Peyer's patch (tissue), 4 donors: ENCODE results near the gene LCE2C.

ENCODE experiments used
- POLR2A ChIP-seq, 2 donors: fragments of 450-650 bp; IDR thresholded peaks; one replicate each; pipeline ENCODE4 v1.5.1; 2017; ENCODE audit warnings: antibody characterized with exemption in 2 of 2, mild to moderate bottlenecking in 2 of 2, moderate library complexity in 2 of 2
- TF ChIP-seq, protein P1 (sequence below), 6 experiments: fragments of 450-650 bp in 4 of 6; fragments of 200-600 bp in 2 of 6; sonication (generic) in 1 of 6; IDR thresholded peaks; one replicate each; pipeline ENCODE4 v1.5.1; 2017 to 2019; ENCODE audit warnings: antibody characterized with exemption in 6 of 6, mild to moderate bottlenecking in 3 of 6, moderate library complexity in 1 of 6

DNA sequence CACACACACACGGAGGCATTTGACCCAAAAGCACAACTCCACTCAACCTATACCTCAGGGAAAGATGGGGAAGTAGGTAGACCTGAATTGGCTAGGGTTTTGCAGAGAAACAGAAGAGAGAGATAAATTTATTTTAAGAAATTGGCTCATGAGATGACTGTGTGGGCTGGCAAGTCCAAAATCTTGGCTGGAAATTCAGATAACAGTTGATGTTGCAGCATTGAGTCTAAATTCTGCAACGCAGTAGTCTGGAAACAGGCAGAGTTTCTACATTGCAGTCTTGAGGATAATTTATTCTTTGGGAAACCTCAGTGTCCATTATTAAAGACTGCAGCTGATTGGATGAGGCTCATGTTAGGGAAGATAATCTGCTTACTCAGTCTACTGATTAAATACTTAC lies 6.5 kb downstream of the LCE2C start:
- TF ChIP-seq, protein P1, sequence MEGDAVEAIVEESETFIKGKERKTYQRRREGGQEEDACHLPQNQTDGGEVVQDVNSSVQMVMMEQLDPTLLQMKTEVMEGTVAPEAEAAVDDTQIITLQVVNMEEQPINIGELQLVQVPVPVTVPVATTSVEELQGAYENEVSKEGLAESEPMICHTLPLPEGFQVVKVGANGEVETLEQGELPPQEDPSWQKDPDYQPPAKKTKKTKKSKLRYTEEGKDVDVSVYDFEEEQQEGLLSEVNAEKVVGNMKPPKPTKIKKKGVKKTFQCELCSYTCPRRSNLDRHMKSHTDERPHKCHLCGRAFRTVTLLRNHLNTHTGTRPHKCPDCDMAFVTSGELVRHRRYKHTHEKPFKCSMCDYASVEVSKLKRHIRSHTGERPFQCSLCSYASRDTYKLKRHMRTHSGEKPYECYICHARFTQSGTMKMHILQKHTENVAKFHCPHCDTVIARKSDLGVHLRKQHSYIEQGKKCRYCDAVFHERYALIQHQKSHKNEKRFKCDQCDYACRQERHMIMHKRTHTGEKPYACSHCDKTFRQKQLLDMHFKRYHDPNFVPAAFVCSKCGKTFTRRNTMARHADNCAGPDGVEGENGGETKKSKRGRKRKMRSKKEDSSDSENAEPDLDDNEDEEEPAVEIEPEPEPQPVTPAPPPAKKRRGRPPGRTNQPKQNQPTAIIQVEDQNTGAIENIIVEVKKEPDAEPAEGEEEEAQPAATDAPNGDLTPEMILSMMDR (IDR thresholded peaks at IDR 0.05), result no peak
- TF ChIP-seq POLR2A (IDR thresholded peaks at IDR 0.05), result no peak
